ENCODE data around the gene TTC7B.
A peak's percentile ranks its signal among the peaks of the same experiment; 100 is the strongest.

TTC7B gene

GRCh38 chr14:90703841-90704737 is 112.1 kb downstream of the TTC7B start:
- DNase-seq (ENCODE audit: low read depth in 2 of 2): no peak

- no peak for DNase-seq (ENCODE audit: low read depth in 2 of 2)
Measured at GRCh38 chr14:90700933-90701776, 115.1 kb downstream of the TTC7B start.

DNA sequence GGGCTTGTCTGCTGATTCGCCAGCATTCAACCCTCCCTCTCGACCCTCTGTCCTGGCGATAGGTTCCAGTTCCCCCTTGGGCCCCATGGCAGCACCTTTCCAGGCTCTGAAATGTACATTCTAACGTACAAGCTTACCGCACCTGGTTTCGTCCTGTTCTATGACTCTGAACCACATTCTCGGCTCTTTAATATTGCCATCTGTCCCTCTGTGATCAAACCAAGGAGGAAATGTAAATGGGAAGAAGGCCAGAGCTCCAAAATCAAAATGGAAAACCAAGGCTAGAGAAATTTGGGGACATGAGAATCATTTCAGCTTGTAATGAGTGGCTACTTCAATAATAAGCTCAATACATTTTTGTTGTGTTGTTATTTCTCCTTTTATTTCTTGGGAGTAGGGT is 117.2 kb downstream of the TTC7B start:
- no peak for DNase-seq (ENCODE audit: low read depth in 2 of 2)

- DNase-seq (ENCODE audit: low read depth in 2 of 2): no peak
Measured at GRCh38 chr14:90698379-90698869, 117.8 kb downstream of the TTC7B start.

DNA sequence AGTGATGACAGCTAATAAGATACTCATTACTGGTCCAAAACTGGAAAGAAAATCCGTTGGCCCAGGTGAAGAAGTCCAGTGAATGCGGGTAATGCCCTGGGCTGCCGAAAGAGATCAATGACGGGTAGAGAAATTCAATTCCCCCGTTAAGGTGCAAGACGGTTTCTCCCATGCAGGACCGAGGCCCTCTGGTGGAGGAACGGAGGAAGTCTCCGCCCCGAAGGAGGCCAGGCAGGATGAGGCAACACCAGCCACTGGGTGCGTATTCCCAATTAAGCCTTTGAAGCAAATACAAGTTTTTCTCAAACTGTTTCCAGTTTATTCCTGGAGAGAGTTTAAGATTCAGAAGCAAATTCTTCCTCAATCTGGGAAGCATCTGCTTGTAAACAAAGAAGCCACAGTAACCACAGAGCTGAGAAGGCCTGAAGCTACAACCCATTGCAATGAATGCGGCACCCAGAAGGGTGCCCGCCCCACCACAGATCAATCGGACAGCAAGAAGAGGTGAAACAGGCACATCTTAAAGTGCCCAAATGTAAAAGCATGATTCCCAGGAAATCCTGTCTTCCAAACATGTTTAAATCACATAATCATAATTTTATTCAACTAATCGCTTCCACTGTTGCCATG is 118.5 kb downstream of the TTC7B start:
- DNase-seq (ENCODE audit: low read depth in 2 of 2): peak; percentile 55 to 74

DNA sequence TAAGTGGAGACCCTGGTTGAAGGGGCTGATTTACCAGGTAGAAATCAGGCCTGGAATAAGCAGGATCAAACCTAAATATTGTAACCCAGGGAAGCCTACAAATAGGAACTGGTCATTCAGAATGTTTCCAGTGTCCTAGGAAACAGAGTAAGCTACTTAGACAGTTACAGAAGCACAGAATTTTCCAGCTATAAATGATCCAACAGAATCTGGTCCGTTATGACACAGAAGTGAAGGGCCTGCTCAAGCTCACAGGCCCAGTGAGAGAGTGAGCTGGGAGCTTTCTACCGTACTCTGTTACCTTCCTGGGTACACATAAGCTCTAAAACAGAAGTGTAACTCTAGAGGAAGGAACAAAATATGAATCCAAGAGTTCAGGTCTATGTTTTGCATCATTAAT is 119.1 kb downstream of the TTC7B start:
- no peak for DNase-seq (ENCODE audit: low read depth in 2 of 2)

- no peak for DNase-seq (ENCODE audit: low read depth in 2 of 2)
Measured at GRCh38 chr14:90696720-90697119, 119.5 kb downstream of the TTC7B start.

DNA sequence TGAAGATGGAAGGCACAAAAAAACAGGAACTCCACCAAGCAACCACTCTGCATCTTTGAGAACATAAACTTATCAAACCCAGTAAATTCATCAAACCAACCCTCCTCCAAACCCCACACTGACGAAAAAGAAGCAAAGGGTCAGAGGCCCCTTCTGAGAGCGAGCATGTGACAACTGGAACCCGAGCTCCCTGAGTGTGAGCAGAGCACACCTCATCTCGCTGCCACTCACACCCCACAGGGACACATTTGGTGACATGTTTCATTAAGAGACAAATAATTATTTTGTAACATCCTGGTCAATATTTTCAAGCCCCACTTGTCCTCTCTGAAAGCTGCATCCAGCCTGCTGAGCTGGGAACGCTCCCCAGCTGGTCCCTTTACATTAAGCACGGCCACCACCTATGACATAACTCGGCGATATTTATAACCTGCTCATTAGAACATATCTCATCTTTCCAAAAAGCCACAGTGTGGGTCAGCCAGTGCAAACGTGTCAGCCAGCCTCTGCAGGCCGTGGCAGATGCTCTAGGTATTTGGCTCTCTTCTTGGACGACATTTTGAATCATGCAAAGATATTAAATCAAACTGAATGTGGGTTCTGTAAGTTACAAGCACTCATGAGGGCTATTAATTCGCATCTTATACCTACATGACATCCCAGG is 120.1 kb downstream of the TTC7B start:
- no peak for DNase-seq (ENCODE audit: low read depth in 2 of 2)

DNA sequence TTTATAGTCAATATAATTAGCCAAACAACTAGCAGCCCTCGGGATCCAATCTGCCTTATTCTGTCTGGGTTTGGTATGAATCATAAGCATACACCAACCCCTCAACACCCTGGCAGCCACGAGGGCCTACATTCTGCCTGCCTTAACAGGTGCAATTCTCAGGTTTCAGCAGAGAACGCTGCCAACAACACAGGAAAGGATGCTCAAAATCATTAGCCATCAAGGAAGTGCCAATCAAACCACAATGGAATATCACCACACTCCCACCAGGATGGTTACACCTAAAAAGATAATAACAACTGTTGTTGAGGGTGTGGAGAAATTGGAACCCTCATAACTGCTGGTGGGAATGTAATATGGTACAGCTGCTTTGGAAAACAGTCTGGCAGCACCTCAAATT is 122.8 kb downstream of the TTC7B start:
- DNase-seq (ENCODE audit: low read depth in 2 of 2): no peak

GRCh38 chr14:90692826-90693225 is 123.4 kb downstream of the TTC7B start:
- DNase-seq (ENCODE audit: low read depth in 2 of 2): no peak

- no peak for DNase-seq (ENCODE audit: low read depth in 2 of 2)
Measured at GRCh38 chr14:90692061-90692460, 124.2 kb downstream of the TTC7B start.

- no peak for DNase-seq (ENCODE audit: low read depth in 2 of 2)
Measured at GRCh38 chr14:90691627-90692026, 124.6 kb downstream of the TTC7B start.

DNA sequence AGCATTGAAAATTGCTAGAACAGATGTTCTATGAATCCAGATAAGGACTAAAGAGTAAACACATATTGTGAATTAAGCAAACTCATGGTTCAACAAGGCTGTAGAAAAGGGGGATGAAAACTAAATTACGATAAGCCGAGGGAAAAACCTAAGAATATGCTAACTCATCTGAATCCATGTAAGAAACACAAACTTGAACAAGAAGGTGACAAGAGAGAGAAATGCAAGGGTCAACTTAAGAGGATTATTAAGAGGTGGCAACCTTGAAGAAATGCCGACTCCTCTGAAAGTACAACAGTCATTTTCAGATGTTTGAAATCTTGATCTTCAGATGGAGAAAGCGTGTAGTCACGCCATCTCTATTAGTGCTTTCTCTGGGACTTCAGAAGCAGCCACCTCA is 128.6 kb downstream of the TTC7B start:
- DNase-seq (ENCODE audit: low read depth in 2 of 2): no peak

- no peak for DNase-seq (ENCODE audit: low read depth in 2 of 2)
Measured at GRCh38 chr14:90682615-90683014, 133.6 kb downstream of the TTC7B start.

DNA sequence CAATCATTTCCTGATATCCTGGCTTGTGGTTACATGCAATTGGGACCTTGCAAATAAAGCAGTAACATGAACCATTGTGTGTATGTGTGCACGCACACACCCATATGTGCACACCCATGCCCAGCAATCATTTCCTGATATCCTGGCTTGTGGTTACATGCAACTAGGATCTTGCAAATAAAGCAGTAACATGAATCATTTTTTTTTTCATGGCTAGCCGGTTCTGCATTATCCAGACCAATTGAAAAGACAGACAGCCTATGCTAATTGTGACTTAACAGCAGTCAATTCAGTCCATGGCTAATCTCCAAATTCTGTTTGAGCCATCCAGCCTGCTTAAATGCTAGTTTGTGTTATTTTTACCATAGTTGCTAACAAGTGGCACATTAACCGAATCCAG is 134.3 kb downstream of the TTC7B start:
- no peak for DNase-seq (ENCODE audit: low read depth in 2 of 2)

- no peak for DNase-seq (ENCODE audit: low read depth in 2 of 2)
Measured at GRCh38 chr14:90678846-90679362, 137.3 kb downstream of the TTC7B start.

DNA sequence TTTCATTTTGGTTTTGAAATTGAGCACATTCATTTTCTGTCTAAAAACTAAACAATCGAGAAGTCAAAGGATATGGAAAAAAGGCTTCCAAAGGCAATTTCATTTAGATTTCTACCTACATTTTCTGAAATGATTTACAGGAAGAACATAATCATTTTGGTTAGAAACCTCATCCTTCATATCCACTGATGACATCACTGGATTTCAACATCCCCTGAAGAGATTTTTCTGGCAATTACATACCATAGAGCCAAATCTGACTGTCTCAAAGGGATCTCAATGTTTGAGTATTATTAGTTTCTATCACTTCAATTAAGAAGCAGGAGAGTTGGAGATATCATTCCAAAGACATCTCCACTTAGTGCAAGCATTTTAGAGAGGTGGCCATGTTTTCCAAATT is 137.8 kb downstream of the TTC7B start:
- DNase-seq (ENCODE audit: low read depth in 2 of 2): no peak

DNA sequence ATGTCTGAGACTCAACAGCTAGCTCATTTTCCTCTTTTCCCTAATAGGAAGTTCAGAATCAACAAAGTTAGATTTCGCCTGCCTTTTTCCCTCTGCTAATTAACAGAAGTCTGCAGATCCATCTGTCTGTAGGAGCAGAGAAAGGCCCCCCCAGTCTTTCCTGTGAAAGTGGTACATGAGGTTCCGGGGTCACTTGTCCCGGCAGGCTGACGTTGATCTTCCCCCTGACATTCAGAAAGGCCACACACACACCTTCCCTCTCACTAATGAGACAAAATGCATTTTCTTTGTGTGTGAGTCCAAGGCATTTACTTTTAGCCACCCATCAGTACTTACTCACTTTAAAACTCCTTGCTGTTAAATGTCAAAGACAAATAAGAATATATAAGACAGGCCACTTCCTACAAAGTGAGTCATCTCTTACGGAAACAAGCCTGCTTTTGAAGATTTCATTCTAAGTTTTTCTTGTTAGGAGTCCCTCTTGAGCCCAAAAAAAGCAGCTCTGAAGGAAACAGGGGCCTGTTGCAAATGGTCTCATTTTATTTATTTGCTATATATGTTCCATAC is 138.7 kb downstream of the TTC7B start:
- DNase-seq (ENCODE audit: low read depth in 2 of 2): no peak

DNA sequence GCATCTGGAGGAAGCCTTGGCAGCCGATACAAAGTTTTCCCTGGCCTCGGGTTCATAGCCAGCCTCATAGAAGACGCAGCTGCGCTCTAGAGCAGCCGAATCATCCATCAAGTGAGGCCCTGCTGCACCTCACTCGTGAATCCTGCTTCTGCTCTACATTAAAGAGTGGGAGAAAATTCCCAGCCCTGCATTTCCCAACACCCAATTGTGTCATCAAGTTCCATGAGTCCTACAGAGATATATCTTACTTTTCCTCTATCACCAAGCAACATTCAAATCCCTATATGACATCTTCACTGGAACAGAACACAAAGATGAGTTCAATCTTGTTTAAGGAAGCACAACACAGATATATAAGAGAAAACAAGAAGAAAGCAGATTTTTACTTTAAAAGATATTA is 139.3 kb downstream of the TTC7B start:
- no peak for DNase-seq (ENCODE audit: low read depth in 2 of 2)

DNA sequence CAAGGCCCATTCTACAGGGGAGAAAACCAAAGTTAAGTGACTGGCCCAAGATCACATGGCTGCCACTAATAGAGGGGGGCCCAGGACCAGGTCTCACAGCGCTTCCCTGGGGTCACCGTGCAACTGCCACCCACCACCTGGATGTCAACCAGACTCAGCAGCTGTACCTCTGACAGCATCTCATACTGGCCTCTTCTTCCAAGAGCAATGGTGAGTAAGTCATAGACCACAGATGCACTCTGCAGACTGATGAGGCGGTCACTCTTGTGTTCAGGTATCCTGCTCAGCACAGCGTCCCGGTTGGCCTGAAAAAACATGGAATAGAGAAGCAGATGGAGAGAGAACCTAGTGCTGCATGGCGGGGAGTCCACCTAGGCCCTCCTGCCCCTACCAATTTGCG is 139.9 kb downstream of the TTC7B start:
- DNase-seq (ENCODE audit: low read depth in 2 of 2): no peak

DNA sequence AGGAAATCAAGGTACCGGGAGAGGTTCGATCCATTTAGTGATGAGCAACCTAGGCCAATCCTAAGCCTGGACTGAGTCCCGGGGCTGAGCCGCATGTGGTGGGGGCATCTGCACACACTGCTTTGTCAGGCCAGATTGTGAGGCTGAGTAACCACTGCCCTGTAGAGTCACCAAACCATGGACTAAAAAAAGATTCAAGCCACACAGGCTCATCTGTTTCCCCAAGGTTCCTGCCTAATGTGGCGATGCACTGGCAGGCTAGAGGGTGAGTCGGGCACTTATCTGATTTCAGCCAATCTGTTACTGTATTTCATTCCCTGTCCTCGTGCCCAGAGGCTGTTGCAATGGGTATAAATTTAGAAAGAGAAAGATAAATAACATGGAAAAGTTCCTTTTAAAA is 140.8 kb downstream of the TTC7B start:
- no peak for DNase-seq (ENCODE audit: low read depth in 2 of 2)
